ENCODE measurements around the gene ZFHX3. TPM values are rescaled to one million over a fixed set of nuclear protein-coding genes. Genes with fewer than 3 reads are reported as not detected.
A peak's percentile ranks its signal among the peaks of the same experiment; 100 is the strongest.

ZFHX3 gene
- total and polyA plus RNA-seq, 4 donors: 1.5 to 5.9 (median 3.0) TPM

DNA sequence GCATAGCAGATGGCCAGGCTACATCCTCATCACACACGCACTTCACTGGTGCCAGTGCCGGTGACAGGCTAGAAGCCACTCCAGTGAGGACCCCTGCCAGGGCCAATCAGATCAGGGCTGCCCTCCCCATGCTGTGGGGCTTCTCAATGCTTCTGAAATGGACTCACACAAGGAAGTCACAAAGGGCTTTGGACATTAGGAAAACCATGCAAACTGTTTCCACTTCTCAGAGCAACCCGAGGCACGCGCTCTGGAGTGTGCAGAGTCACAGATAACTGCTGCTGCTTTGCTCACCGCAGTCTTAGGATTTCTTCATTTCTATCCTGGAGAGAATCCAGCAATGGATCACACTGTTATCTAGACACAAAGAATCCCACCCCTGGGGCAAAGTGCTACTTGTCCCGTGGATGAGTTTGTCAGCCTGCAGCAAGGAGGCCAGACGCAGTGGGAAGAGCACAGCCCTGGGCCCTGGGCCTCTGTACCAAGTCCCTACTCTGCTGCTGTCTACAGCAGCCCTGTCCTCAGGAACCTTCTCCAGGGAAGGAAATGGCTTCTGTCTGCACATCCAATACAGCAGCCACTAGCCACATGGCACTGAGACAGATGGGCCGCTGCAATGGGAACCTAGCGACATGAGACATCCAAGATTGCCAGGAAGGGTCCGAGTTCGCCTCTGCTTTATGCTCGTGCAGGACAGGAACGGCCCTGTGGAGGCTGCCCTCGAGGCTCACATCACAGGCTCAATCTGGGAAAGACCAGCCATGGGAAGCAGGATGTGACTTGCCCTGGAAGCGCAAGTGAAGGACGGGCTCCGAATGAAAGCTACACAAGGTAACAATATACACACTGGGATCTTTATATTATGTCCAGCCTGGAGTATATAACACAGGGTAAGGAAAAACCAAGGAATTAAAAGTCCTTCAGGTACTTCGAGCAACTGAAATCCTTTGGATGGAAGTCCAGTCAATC, 169.3 kb downstream of the ZFHX3 start (continued):
- peak in 1 of 2 donors; percentile 48 for TF ChIP-seq JUND (IDR thresholded peaks at IDR 0.05)

GRCh38 chr16:72877374-72878028, 170.4 kb downstream of the ZFHX3 start:
- H3K27ac ChIP-seq (ENCODE audit: low read depth in 1 of 2, low read length in 2 of 2): peak overlapping the region in 1 of 2 donors; percentile 5

GRCh38 chr16:72876981-72877373, 171.0 kb downstream of the ZFHX3 start:
- Histone ChIP-seq H3K27ac (ENCODE audit: low read depth in 1 of 2, low read length in 2 of 2) (peak overlapping the region in 1 of 2 donors; percentile 3), H3K4me1 (ENCODE audit: control insufficient read depth in 4 of 4, insufficient read depth in 4 of 4, low read length in 3 of 4) (peaks cover 8 to 17% (median 16%) of the 10 kb centered on the region in 4 donors), H3K4me3 (ENCODE audit: low read depth in 1 of 3, low read length in 3 of 3) (no peak overlapping the region), H3K9ac (ENCODE audit: low read depth in 1 of 2, low read length in 2 of 2) (no peak overlapping the region), H3K36me3 (ENCODE audit: control insufficient read depth in 4 of 4, insufficient read depth in 3 of 4, low read depth in 1 of 4, low read length in 3 of 4) (no peaks in the 10 kb centered on the region), H3K27me3 (ENCODE audit: control insufficient read depth in 4 of 4, insufficient read depth in 4 of 4, low read length in 3 of 4) (no peaks in the 10 kb centered on the region), H3K9me3 (ENCODE audit: control insufficient read depth in 4 of 4, low read length in 3 of 4) (no peaks in the 10 kb centered on the region)
- no peak for TF ChIP-seq NR2F2 (IDR thresholded peaks at IDR 0.05)
- TF ChIP-seq TAF1 (conservative IDR thresholded peaks at IDR 0.05): no peak
- TF ChIP-seq RXRA (IDR thresholded peaks at IDR 0.05): peak in 1 of 2 donors; percentile 46
- TF ChIP-seq GABPA (IDR thresholded peaks at IDR 0.05 in 1 of 2, conservative IDR thresholded peaks at IDR 0.05 in 1 of 2): no peak
- no peak for TF ChIP-seq JUND (IDR thresholded peaks at IDR 0.05)
- TF ChIP-seq HNF4A (conservative IDR thresholded peaks at IDR 0.05): peak; percentile 33 to 76
- DNase-seq (ENCODE audit: low spot score): no peak
- 60% methylated on average over 9 of the region's 9 CpGs for WGBS

More at GRCh38 chr16:72877374-72878028, 170.4 kb downstream of the ZFHX3 start:
- Histone ChIP-seq H3K4me1 (ENCODE audit: control insufficient read depth in 4 of 4, insufficient read depth in 4 of 4, low read length in 3 of 4) (peaks cover 8 to 17% (median 16%) of the 10 kb centered on the region in 4 donors), H3K4me3 (ENCODE audit: low read depth in 1 of 3, low read length in 3 of 3) (no peak overlapping the region), H3K9ac (ENCODE audit: low read depth in 1 of 2, low read length in 2 of 2) (no peak overlapping the region), H3K36me3 (ENCODE audit: control insufficient read depth in 4 of 4, insufficient read depth in 3 of 4, low read depth in 1 of 4, low read length in 3 of 4) (no peaks in the 10 kb centered on the region), H3K27me3 (ENCODE audit: control insufficient read depth in 4 of 4, insufficient read depth in 4 of 4, low read length in 3 of 4) (no peaks in the 10 kb centered on the region), H3K9me3 (ENCODE audit: control insufficient read depth in 4 of 4, low read length in 3 of 4) (no peaks in the 10 kb centered on the region)
- 74% methylated on average over 12 of the region's 12 CpGs for WGBS
- DNase-seq (ENCODE audit: low spot score): no peak
- TF ChIP-seq JUND (IDR thresholded peaks at IDR 0.05): peak; percentile 74 to 85
- no peak for TF ChIP-seq GABPA (IDR thresholded peaks at IDR 0.05 in 1 of 2, conservative IDR thresholded peaks at IDR 0.05 in 1 of 2)
- no peak for TF ChIP-seq FOXA2 (IDR thresholded peaks at IDR 0.05)
- peak; percentile 44 for TF ChIP-seq NR2F2 (IDR thresholded peaks at IDR 0.05)
- peak; percentile 49 for TF ChIP-seq SP1 (IDR thresholded peaks at IDR 0.05)
- no peak for TF ChIP-seq HNF4G (IDR thresholded peaks at IDR 0.05)
- TF ChIP-seq EGR1 (IDR thresholded peaks at IDR 0.05; ENCODE audit: low read depth in 2 of 2): no peak
- TF ChIP-seq RXRA (IDR thresholded peaks at IDR 0.05): peak in 1 of 2 donors; percentile 49
- no peak for TF ChIP-seq FOXA1 (IDR thresholded peaks at IDR 0.05)

DNA sequence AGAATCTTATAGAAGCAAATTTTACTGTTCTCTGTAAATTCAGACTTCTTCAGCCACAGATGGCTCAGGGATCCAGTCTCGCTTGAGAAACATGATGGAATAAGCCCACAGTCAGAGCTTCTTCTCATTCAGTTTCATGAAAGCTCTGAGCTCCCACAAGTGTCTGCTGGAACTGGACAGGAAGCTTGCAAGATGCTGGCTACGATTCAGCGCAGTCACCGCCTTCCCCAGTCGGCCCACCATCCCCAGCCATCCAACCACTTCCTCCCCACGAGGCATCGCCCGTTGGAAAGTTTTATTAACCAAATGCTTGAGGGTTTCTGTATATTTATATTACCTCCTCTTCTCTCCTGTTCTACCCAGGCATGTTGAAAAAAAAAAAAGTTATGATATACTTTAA, 171.7 kb downstream of the ZFHX3 start:
- Histone ChIP-seq H3K9me3 (ENCODE audit: control insufficient read depth in 4 of 4, low read length in 3 of 4) (no peaks in the 10 kb centered on the region), H3K27me3 (ENCODE audit: control insufficient read depth in 4 of 4, insufficient read depth in 4 of 4, low read length in 3 of 4) (no peaks in the 10 kb centered on the region), H3K9ac (ENCODE audit: low read depth in 1 of 2, low read length in 2 of 2) (no peak overlapping the region), H3K36me3 (ENCODE audit: control insufficient read depth in 4 of 4, insufficient read depth in 3 of 4, low read depth in 1 of 4, low read length in 3 of 4) (no peaks in the 10 kb centered on the region), H3K4me3 (ENCODE audit: low read depth in 1 of 3, low read length in 3 of 3) (no peak overlapping the region), H3K27ac (ENCODE audit: low read depth in 1 of 2, low read length in 2 of 2) (no peak overlapping the region), H3K4me1 (ENCODE audit: control insufficient read depth in 4 of 4, insufficient read depth in 4 of 4, low read length in 3 of 4) (peaks cover 8 to 17% (median 16%) of the 10 kb centered on the region in 4 donors)
- DNase-seq (ENCODE audit: low spot score): no peak
- TF ChIP-seq FOXA2 (IDR thresholded peaks at IDR 0.05): no peak
- TF ChIP-seq RAD21 (IDR thresholded peaks at IDR 0.05): peak in 1 of 2 donors; percentile 11
- WGBS: 70% methylated on average over 8 of the region's 8 CpGs

Measured in liver (tissue), 9 donors.